CD4-positive, alpha-beta T cell (primary cell): Measurements from ENCODE around the gene GCK. TPM values are rescaled to one million over a fixed set of nuclear protein-coding genes. Genes with fewer than 3 reads are reported as not detected.

Source experiments
- ATAC-seq: fragments of 200-7000 bp; cut with Tn5 transposase; one replicate; pipeline ENCODE4 v1.10.0; 2022; ENCODE audit warnings: mild to moderate bottlenecking; ENCODE audit not compliant: poor library complexity
- CTCF ChIA-PET: fragments of 350-600 bp; sonication (Branson Sonifier 250); formaldehyde crosslinking; loops from one replicate; lab custom pipeline; 2021; ENCODE audit warnings: antibody characterized with exemption, inconsistent platforms; lab: Charles Lee
- POLR2A ChIA-PET: fragments of 350-600 bp; sonication (Branson Sonifier 250); formaldehyde crosslinking; loops from one replicate; lab custom pipeline; 2021; ENCODE audit warnings: antibody characterized with exemption, inconsistent platforms; lab: Charles Lee
- DNase-seq, 14 experiments: peaks; one replicate each; pipeline ENCODE4 v3.0.0-alpha.2; 2013 to 2020; ENCODE audit warnings: mixed read lengths in 2 of 14
- H3K27ac ChIP-seq, 2 donors: one replicate each; pipeline versions ENCODE4 v1.5.1 to v1.7.0; 2013; ENCODE audit warnings: low read length in 2 of 2, low read depth in 1 of 2, mild to moderate bottlenecking in 1 of 2
- H3K27me3 ChIP-seq, 2 experiments: 1 replicate in 1 of 2; 2 replicates in 1 of 2; pipeline versions ENCODE4 v1.6.1 to v1.7.0; 2013; ENCODE audit warnings: low read length in 2 of 2, control low read depth in 1 of 2, mild to moderate bottlenecking in 1 of 2, moderate library complexity in 1 of 2; ENCODE audit not compliant: insufficient read depth in 2 of 2, control insufficient read depth in 1 of 2
- H3K36me3 ChIP-seq: one replicate; pipeline ENCODE4 v1.6.1; 2013; ENCODE audit warnings: low read length, control low read depth; ENCODE audit not compliant: insufficient read depth
- H3K4me1 ChIP-seq: one replicate; pipeline ENCODE4 v1.6.1; 2013; ENCODE audit warnings: low read length, control low read depth; ENCODE audit not compliant: insufficient read depth
- H3K4me3 ChIP-seq: one replicate; pipeline ENCODE4 v1.5.1; 2013; ENCODE audit warnings: mild to moderate bottlenecking, low read length, moderate library complexity
- H3K9me3 ChIP-seq, 2 experiments: 1 replicate in 1 of 2; 2 replicates in 1 of 2; pipeline versions ENCODE4 v1.6.1 to v1.7.0; 2013; ENCODE audit warnings: low read length in 2 of 2, mild to moderate bottlenecking in 2 of 2, control low read depth in 1 of 2, moderate library complexity in 1 of 2; ENCODE audit not compliant: control insufficient read depth in 1 of 2, insufficient read depth in 1 of 2
- H3K27ac Mint-ChIP-seq: one replicate; pipeline ENCODE4 v1.8.0; 2020; ENCODE audit warnings: mixed read lengths
- H3K27me3 Mint-ChIP-seq: one replicate; pipeline ENCODE4 v1.8.0; 2021; ENCODE audit warnings: mixed read lengths
- H3K36me3 Mint-ChIP-seq: one replicate; pipeline ENCODE4 v1.8.0; 2021; ENCODE audit warnings: low read depth, mixed read lengths
- H3K4me1 Mint-ChIP-seq: one replicate; pipeline ENCODE4 v1.8.0; 2021; ENCODE audit warnings: low read depth, mixed read lengths
- H3K4me3 Mint-ChIP-seq: one replicate; pipeline ENCODE4 v1.8.0; 2020; ENCODE audit warnings: mild to moderate bottlenecking, mixed read lengths
- H3K9me3 Mint-ChIP-seq: one replicate; pipeline ENCODE4 v1.8.0; 2020; ENCODE audit warnings: mixed read lengths
- CTCF ChIP-seq: fragments of 200-600 bp; IDR thresholded peaks from one replicate; pipeline ENCODE4 v1.8.0; 2022; ENCODE audit warnings: antibody characterized with exemption, mild to moderate bottlenecking
- intact Hi-C, 2 experiments: fragments of 100-400 bp; cut with DNase I in 1 of 2; cut with micrococcal nuclease in 1 of 2; formaldehyde crosslinking; loops; one replicate each; pipeline versions ENCODE4 v1.15.1 to v1.9.0; 2023 to 2025; cut with DNase I, micrococcal nuclease
- total RNA-seq, 174 experiments: library from RNA in 2 of 174; stranded (reverse) in 2 of 174; gene quantifications; one replicate each; pipeline ENCODE4 v1.2.3 and lab custom pipeline; 2021 to 2026

The GCK gene
- total RNA-seq, 2 experiments from 2014 or later: 0.47 to 0.71 TPM

GRCh38 chr7:44222776-44223261 lies 33.6 kb upstream of the GCK start:
- DNase-seq (no peak), ATAC-seq (no peak)
- TF ChIP-seq CTCF: no peak
- no peak overlapping the region for H3K4me3 ChIP-seq
- H3K9me3 ChIP-seq: peaks cover 0 to 8% of the 10 kb centered on the region in 2 experiments
- intact Hi-C loops: no loop called here
- no peaks in the 10 kb centered on the region for H3K4me1 ChIP-seq
- no peaks in the 10 kb centered on the region for H3K27me3 ChIP-seq
- ChIA-PET POLR2A (no interaction called here), CTCF (no interaction called here)
- no peaks in the 10 kb centered on the region for H3K36me3 Mint-ChIP-seq
- no peak overlapping the region for H3K4me3 Mint-ChIP-seq
- no peak overlapping the region for H3K27ac ChIP-seq
- H3K9me3 Mint-ChIP-seq: no peaks in the 10 kb centered on the region
- H3K4me1 Mint-ChIP-seq: no peaks in the 10 kb centered on the region
- H3K27me3 Mint-ChIP-seq: peaks cover 7% of the 10 kb centered on the region
- no peaks in the 10 kb centered on the region for H3K36me3 ChIP-seq
- no peak overlapping the region for H3K27ac Mint-ChIP-seq

GRCh38 chr7:44222074-44222473 lies 32.8 kb upstream of the GCK start:
- H3K36me3 Mint-ChIP-seq: no peaks in the 10 kb centered on the region
- H3K4me1 ChIP-seq: no peaks in the 10 kb centered on the region
- no peak overlapping the region for H3K27ac ChIP-seq
- ATAC-seq (no peak), DNase-seq (no peak)
- no peaks in the 10 kb centered on the region for H3K36me3 ChIP-seq
- H3K27me3 ChIP-seq: no peaks in the 10 kb centered on the region
- H3K4me3 ChIP-seq: no peak overlapping the region
- no peak overlapping the region for H3K27ac Mint-ChIP-seq
- ChIA-PET CTCF (no interaction called here), POLR2A (no interaction called here)
- H3K4me1 Mint-ChIP-seq: no peaks in the 10 kb centered on the region
- H3K9me3 Mint-ChIP-seq: no peaks in the 10 kb centered on the region
- H3K9me3 ChIP-seq: peaks cover 0 to 8% of the 10 kb centered on the region in 2 experiments
- intact Hi-C loops: no loop called here
- H3K27me3 Mint-ChIP-seq: peaks cover 7% of the 10 kb centered on the region
- TF ChIP-seq CTCF: no peak
- H3K4me3 Mint-ChIP-seq: no peak overlapping the region

- Histone ChIP-seq H3K4me1 (no peaks in the 10 kb centered on the region), H3K4me3 (no peak overlapping the region), H3K27ac (no peak overlapping the region), H3K9me3 (peaks cover 0 to 8% of the 10 kb centered on the region in 2 experiments), H3K36me3 (no peaks in the 10 kb centered on the region), H3K27me3 (no peaks in the 10 kb centered on the region)
- H3K4me3 Mint-ChIP-seq: no peak overlapping the region
- no peak for TF ChIP-seq CTCF
- no peaks in the 10 kb centered on the region for H3K36me3 Mint-ChIP-seq
- POLR2A ChIA-PET: no interaction called here
- intact Hi-C loops: no loop called here
- CTCF ChIA-PET: no interaction called here
- DNase-seq (no peak), ATAC-seq (no peak)
- H3K27ac Mint-ChIP-seq: no peak overlapping the region
- H3K4me1 Mint-ChIP-seq: no peaks in the 10 kb centered on the region
- no peaks in the 10 kb centered on the region for H3K9me3 Mint-ChIP-seq
- peaks cover 7% of the 10 kb centered on the region for H3K27me3 Mint-ChIP-seq
Measured at GRCh38 chr7:44221231-44221791, 32.1 kb upstream of the GCK start.
